ENCODE data around the gene DDX11. TPM values are rescaled to one million over a fixed set of nuclear protein-coding genes. Genes with fewer than 3 reads are reported as not detected.
A peak's percentile ranks its signal among the peaks of the same experiment; 100 is the strongest.
"Not testable (repeated sequence)": the region's sequence is repeated elsewhere in the genome, so short reads cannot be mapped to it uniquely, and the experiment has no call there.

The DDX11 gene
- 10 to 100 TPM; 32.6 to 53.7 (median 37.7) TPM for polyA plus RNA-seq (ENCODE audit: insufficient read length in 4 of 4)

GRCh38 chr12:31073527-31074332, at the start of gene DDX11:
Gene DDX11 (plus strand): TSS chr12:31073860. CDS start chr12:31078394, 4,534 bp downstream.
- peak; percentile 63 to 77 (median 70) for DNase-seq (ENCODE audit: low read depth in 4 of 4, low spot score in 3 of 4)

GRCh38 chr12:31026202-31026601, 47.5 kb upstream of the DDX11 start:
- DNase-seq (ENCODE audit: low read depth in 4 of 4, low spot score in 3 of 4): no peak

DNA sequence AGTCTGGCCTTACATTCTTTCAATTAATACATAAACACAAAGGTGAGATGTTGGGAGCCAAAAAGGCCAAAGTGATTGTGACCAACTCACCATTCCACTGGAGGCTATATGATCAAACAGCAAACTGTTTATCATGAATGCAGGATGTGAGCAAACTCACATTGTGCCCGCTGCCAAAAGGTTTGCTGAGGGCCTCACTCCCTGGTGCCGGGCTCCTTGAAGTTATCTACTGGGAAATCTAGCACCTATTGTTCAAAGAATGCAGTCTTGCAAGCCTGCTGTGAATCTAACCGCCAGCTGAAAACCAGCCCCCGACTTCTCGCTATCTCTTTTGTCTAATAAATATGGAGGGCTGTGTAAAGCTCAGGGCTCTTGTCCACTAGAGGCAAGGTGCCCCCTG, 46.7 kb upstream of the DDX11 start:
- not testable (repeated sequence) for DNase-seq (ENCODE audit: low read depth in 4 of 4, low spot score in 3 of 4)

GRCh38 chr12:31029468-31029867, 44.2 kb upstream of the DDX11 start:
- no peak for DNase-seq (ENCODE audit: low read depth in 4 of 4, low spot score in 3 of 4)

DNA sequence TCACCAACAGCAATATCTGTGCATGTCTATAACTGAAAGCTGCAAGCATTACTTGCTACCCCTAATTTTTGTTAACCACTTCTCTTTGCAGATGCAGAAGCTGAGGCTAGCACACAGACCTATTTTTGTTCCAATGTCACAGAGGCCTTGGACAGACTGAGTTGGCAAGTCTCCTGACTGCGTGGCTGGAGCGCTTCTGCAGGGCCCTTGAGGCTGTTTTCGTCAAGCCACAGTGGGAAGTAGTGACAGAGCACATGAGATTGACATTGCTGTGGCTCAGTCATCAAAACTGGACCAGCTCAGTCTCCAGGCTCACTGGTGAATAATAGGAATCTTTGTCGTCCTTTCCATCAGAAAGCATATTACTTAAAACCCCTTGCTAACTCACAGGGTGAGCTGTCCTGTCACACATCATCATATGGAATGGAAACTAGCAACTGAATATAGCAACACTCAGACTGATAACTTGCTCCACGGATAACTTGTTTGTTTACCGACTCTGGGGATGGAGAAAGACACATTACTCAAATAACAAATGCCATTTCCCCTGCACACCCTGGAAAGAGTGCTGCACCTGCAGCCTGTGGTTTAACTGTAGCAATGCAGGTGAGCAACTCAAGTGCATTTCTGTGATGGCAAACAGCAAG, 43.6 kb upstream of the DDX11 start:
- DNase-seq (ENCODE audit: low read depth in 4 of 4, low spot score in 3 of 4): no peak

GRCh38 chr12:31031951-31032335, 41.7 kb upstream of the DDX11 start:
- no peak for DNase-seq (ENCODE audit: low read depth in 4 of 4, low spot score in 3 of 4)

DNA sequence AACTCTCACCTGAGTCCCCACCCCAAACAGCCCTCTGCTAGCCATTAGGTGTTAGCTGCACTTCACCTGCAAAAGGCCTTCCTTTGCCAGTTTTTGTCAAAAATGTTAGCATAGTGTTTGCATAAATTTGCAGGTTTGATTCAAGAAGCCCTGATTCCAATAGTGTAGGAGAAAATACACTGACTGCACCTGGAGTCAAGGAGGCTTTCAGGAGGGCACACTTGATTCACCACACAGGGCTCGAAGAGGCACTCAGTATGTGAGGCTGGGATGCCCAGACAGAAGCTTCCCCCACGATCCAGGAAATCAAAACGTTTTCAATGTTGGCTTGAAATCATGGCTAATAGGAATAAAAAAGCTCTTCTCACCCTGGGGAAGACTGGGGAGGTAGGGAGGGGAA, 40.5 kb upstream of the DDX11 start:
- DNase-seq (ENCODE audit: low read depth in 4 of 4, low spot score in 3 of 4): no peak

- no peak for DNase-seq (ENCODE audit: low read depth in 4 of 4, low spot score in 3 of 4)
Measured at GRCh38 chr12:31033681-31034080, 40.0 kb upstream of the DDX11 start.

DNA sequence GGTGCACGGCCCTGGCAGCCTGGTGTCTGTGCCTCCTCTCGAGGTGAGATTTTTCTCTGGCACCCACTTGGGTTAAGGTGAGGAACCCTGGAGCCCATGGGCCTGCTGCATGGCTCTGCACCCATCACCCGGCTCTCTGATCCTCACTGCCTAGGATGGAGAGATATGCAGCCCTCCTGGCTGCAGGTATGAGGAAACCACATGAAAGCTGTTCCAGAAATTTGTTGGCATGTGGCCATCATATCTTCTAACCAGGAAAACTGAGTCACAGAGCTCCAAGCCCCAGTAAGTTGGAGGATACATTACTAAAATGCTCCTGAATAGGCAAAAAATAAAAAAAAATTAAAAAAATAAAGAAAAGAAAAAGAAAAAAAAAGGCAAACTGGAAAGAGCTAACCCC, 39.3 kb upstream of the DDX11 start:
- no peak for DNase-seq (ENCODE audit: low read depth in 4 of 4, low spot score in 3 of 4)

DNA sequence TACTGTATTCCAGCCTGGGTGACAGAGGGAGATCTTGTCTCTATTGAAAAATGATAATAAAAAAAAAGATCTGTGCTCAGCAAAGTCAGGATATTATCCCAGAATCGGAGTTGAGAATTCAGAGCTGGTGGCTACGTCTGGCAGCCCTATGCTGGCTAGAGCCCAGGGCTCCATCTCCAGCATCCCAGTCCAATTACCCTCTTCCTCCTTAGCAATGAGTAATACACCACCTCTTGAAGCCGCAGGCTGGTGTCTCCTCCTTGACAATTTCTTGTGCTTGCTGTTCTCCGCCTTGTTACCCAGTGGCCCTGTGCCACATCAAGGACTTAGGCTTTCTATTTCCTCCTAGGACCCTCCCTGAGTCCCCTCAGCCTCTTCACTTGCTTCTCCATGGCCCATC, 38.4 kb upstream of the DDX11 start:
- no peak for DNase-seq (ENCODE audit: low read depth in 4 of 4, low spot score in 3 of 4)

- no peak for DNase-seq (ENCODE audit: low read depth in 4 of 4, low spot score in 3 of 4)
Measured at GRCh38 chr12:31035967-31036665, 37.5 kb upstream of the DDX11 start.

- no peak for DNase-seq (ENCODE audit: low read depth in 4 of 4, low spot score in 3 of 4)
Measured at GRCh38 chr12:31037028-31037427, 36.6 kb upstream of the DDX11 start.

DNA sequence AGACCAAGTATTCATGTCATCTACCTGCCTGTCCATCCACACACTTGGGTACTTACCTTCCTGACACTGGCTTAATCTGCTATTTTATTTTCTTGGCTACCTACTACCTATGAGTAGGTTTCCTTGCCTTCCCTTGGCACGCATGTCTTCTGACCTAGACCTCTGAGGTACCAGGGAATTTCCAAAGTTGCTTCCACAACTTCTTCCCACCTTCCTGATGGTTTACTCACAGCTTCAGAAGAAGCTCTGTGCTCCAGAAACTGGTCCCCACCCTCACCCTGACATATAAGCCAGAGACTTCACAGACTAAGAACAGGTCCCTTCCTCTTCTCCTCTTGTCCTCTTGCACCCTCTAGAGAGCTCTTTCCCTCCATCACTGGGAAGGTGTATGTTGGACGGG, 35.7 kb upstream of the DDX11 start:
- no peak for DNase-seq (ENCODE audit: low read depth in 4 of 4, low spot score in 3 of 4)

DNA sequence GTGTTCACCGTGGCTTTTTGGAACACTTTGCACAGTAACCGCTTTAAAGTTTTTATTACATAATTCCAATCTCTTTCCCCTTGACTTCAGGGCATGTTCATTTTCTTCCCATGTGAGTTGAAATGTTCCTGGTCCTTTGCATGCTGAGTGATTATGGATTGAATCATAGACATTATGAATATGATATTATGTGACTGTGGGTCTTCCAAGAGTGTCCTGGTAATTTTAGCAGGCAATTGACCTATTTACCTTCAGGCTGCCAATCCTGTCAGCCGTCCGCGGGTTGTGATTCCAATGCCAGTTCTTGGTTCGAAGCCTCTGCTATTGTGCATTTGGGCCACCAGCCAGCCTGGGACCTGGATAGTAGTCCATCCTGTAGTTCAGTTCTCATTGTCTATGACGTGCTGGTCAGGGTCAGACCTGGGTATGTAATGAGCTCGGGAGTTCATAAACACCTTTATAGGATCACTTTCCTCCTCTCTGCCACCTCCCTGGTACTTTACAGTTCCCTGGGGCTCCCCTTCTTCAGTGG, 32.6 kb upstream of the DDX11 start:
- DNase-seq (ENCODE audit: low read depth in 4 of 4, low spot score in 3 of 4): no peak

DNA sequence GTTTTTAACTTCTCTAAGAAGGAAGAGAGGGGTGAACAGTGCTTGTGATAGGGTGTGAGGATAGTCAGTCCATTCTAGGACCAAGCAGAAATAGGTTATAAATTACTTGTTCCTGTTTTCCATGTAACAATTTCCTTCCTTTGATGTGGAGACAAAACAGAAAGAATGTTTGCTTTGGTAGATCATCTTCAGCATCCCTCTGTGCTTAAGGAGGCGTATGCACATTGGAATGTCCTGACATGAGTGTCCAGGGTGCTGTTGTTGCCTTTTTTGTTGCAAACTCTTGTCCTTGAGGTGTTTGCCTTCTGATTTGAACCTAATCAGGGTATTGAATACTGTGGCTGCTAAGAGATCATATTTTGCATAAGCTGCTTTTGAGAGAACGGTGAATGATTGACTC, 23.5 kb upstream of the DDX11 start:
- not testable (repeated sequence) for DNase-seq (ENCODE audit: low read depth in 4 of 4, low spot score in 3 of 4)

GRCh38 chr12:31050548-31050947, 23.1 kb upstream of the DDX11 start:
- DNase-seq (ENCODE audit: low read depth in 4 of 4, low spot score in 3 of 4): not testable (repeated sequence)

GRCh38 chr12:31051692-31052091, 22.0 kb upstream of the DDX11 start:
- DNase-seq (ENCODE audit: low read depth in 4 of 4, low spot score in 3 of 4): not testable (repeated sequence)

DNA sequence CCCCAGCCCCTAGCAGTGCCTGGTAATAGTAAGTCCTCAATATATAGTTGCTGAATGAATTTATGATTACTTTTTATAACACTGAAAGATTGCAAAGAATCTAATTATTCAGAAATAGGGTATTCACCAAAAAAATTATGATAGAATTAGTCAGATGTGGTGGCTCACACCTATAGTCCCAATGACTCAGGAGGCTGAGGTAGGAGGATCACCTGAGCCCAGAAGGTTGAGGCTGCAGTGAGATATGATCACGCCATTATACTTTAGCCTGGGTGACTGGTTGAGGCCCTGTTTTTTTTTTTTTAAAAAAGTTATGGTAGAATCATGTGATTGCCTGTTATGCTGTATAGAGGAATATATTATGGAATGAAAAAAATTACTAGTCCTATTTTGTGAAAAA, 21.5 kb upstream of the DDX11 start:
- DNase-seq (ENCODE audit: low read depth in 4 of 4, low spot score in 3 of 4): not testable (repeated sequence)

- not testable (repeated sequence) for DNase-seq (ENCODE audit: low read depth in 4 of 4, low spot score in 3 of 4)
Measured at GRCh38 chr12:31052666-31053439, 20.8 kb upstream of the DDX11 start.

- DNase-seq (ENCODE audit: low read depth in 4 of 4, low spot score in 3 of 4): not testable (repeated sequence)
Measured at GRCh38 chr12:31053944-31054343, 19.7 kb upstream of the DDX11 start.
